ENCODE results near the gene EPN2.
"Not testable (repeated sequence)": the region's sequence is repeated elsewhere in the genome, so short reads cannot be mapped to it uniquely, and the experiment has no call there.

EPN2 gene

DNA sequence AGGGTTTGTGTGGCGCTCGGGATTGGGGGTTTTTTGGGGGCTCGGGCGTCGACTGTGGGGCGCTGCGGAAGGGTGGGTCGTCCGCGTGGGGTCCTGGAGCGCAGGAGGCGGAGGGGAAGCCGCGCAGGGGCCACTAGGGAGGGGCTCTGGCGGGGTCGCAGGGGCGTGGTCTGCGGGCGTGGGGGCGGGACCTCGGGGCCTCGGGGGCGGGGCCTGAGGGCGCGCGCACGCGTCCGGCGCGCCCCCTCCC lies at the start of gene EPN2:
TSS of gene EPN2 (plus strand) at position 228 of the 250 bp plus-strand sequence. CDS start 45,754 bp downstream, outside the sequence.
- peak; percentile 55 for DNase-seq

DNA sequence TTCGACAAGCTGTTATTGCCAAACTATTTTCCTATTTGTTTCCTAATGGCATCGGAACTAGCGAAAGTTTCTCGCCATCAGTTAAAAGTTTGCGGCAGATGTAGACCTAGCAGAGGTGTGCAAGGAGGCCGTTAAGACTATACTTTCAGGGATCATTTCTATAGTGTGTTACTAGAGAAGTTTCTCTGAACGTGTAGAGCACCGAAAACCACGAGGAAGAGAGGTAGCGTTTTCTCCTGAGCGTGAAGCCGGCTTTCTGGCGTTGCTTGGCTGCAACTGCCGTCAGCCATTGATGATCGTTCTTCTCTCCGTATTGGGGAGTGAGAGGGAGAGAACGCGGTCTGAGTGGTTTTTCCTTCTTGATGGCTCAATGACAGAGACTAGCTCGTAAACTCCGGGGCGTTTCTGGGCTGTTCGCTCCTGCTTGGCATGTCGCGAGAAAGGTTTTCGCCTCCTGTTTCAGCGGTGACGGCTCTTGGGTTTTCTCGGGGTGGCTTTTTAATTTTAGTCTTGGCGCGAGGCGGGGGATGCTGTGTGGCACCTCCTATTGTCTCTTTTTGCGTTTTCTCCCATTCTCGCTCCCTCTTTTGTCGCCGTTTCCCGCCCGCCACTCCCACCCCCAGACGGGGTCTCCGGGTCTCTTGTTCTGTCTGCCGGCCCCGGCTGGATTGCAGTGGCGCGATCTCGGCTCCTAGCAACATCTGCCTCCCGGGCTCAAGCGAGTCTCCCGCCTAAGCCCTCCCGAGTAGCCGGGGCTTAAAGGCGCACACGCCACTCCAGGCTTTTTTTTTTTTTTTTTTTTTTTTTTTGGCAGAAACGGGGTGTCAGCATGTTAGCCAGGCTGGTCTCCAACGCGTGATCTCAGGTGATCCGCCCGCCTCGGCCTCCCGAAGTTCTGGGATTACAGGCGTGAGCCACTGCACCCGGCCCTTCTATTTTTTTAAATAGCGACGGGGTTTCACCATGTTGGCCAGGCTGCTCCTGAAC lies 49.0 kb upstream of the EPN2 start:
- not testable (repeated sequence) for DNase-seq

DNA sequence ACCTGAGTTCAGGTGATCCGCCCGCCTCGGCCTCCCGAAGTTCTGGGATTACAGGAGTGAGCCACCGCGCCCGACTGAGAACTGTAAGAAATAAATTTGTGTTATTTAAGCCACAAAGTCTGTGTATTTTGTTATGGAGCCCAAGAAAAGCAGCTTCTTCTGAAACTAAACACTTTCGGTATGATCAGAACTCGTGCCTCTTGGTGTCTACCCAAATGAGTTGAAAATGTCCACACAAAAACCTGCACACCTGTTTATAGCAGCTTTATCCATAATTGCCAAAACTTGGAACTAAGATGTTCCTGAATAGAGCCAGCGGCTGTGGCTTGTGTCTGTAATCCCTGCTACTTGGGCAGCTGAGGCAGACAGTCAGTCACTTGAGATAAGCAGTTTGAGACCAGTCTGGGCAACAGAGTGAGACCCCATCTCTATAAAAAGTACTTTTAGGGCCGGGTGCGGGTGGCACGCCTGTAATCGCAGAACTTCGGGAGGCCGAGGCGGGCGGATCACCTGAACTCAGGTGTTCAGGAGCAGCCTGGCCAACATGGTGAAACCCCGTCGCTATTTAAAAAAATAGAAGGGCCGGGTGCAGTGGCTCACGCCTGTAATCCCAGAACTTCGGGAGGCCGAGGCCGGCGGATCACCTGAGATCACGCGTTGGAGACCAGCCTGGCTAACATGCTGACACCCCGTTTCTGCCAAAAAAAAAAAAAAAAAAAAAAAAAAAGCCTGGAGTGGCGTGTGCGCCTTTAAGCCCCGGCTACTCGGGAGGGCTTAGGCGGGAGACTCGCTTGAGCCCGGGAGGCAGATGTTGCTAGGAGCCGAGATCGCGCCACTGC lies 48.1 kb upstream of the EPN2 start:
- DNase-seq: not testable (repeated sequence)

DNA sequence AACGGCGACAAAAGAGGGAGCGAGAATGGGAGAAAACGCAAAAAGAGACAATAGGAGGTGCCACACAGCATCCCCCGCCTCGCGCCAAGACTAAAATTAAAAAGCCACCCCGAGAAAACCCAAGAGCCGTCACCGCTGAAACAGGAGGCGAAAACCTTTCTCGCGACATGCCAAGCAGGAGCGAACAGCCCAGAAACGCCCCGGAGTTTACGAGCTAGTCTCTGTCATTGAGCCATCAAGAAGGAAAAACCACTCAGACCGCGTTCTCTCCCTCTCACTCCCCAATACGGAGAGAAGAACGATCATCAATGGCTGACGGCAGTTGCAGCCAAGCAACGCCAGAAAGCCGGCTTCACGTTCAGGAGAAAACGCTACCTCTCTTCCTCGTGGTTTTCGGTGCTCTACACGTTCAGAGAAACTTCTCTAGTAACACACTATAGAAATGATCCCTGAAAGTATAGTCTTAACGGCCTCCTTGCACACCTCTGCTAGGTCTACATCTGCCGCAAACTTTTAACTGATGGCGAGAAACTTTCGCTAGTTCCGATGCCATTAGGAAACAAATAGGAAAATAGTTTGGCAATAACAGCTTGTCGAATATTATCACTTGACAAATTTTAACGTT lies 47.3 kb upstream of the EPN2 start:
- not testable (repeated sequence) for DNase-seq

DNA sequence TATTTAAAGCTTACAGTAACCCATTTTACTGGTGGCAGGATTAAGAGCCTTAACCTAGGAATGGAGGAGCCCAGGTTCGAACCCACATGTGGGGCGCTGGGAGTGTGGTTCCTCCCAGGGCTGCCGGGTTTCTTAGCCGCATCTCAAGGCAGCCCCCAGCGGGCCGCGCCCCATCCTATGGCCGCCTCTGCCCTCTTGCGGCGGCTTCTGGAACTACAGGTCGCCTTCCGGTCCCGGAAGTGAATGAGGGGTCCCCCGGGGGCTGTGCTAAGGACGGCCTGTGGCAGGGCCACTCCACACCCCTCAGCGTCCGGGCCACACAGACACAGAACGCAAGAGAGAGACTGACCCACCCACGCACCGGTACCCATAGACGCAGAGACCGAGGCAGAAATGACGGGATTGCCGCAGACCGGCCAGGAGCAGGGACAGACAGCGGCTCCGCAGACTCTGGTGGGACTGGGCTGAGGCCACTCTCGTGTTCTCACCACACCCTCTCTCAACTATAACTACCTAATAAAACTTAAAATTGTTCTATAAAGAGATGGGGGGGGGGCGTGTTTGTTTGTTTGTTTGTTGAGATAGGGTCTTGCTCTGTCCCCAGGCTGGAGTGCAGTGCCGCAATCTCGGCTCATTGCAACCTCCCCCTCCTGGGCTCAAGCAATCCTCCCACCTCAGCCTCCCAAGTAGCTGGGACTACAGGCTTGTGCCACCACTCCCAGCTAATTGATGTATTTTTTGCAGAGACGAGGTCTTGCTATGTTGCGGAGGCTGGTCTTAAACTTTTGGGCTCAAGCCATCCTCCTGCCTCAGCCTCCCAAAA lies 40.6 kb upstream of the EPN2 start:
- DNase-seq: not testable (repeated sequence)

DNA sequence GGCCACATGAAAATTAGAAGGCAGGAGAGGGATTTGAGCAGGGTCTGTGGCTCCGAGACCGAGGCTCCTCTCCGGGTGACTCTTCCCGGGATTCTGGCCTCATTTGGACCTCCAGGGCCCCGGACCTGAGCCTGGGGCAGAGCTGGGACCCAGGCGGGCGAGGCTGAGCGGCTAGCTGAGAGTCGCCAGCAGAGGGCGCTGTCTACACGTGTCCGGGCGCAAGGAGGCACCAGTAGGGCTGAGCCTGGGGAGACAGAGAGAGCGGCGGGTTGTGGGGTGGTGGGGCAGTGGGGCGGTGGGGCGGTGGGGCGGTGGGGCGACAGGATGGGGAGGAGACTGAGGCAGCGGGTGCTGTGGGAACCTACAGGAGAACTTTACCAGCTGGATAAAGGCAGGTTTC lies 34.7 kb upstream of the EPN2 start:
- not testable (repeated sequence) for DNase-seq

DNA sequence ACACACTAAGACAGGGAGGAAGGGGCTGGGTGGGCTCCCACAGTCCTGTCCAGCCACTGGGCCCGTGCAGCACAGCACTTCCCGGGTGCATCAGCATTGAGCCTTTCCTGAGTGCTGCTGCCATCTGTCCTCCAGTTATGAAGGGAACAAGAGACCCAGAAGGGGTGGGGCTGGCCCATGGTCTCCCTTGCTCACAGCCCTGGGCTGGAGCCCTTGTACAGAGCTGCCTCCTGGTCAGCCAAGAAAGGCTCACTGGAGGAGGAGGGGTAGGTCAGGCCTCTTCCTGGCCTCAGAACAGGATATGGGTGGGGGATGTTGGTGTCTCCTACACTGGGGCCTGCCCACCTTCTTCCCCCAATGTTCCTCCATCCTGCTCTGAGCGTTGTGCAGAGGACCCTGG lies 33.7 kb upstream of the EPN2 start:
- not testable (repeated sequence) for DNase-seq

DNA sequence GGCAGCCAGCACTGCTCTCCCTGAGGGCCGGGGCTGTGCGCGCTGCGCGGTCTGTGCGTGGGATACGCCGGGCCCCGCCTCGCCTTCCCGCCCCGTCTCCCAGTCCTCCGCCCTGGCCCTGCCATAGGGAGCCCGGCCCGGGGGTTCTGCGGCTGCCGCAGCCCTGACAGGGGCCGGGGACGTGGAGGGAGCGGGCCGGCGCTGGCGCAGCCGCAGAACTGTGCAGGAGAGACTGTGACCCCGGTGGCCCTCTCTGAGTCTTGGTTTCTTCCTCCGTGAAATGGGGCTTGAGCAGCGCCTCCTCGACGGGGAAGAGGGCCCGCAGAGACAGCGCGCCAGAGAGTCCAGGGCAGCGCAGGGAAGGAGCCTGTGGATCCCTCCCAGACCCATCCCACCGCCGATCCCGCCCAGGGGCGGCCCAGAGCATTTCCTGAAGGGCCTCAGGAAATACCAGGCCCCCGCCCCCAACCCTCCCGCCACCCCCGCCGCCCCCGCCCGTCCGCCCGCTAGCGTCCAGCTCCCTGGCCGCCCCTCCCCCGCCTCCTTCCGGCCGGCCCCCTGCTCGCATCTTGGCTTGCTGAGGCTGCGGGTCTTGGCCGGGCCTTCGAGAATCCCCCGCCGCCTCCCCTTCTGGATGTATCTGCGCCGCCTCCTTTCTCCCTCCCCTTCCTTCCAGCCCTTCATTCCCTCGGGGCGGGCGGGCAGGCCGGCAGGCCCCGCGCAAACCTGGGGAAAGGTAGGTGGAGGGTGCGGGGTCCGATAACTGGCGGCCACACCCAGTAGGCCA lies 21.9 kb upstream of the EPN2 start:
- not testable (repeated sequence) for DNase-seq

DNA sequence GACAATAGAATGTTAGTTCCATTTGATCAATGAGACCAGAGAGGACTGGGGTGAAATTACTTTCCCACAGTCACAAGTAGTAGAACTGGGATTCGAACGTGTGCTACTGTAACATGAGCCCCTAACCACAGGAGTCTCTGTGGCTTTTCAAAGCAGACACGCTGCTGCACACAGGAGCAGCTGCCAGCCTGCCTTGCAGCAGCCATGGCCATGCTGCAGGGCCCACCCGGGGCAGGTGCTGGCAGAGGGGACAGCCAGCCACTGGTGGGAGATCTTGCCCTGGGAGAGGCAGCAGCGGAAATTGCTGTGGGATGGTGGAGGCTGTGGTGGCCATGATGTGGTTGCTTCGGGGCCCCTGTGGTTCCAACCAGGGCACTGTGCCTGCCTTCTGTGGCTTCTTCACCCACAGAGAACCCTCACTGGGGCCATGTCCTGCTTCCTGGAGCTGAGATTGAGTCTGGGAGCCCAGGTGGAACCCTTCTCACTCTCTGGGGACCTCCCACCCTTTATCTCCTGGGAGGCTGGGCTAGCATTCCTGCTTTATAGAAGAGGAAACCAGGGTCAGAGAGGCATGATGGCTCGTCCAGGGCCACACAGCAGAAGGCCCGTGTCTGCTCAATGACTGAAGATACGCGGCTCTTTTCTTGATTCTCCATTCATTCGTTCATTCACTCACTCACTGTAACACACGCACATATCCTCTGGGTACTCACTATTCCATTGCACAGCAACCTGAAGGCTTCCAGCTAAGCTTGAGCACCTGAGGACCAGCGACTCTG lies 20.8 kb upstream of the EPN2 start:
- not testable (repeated sequence) for DNase-seq

DNA sequence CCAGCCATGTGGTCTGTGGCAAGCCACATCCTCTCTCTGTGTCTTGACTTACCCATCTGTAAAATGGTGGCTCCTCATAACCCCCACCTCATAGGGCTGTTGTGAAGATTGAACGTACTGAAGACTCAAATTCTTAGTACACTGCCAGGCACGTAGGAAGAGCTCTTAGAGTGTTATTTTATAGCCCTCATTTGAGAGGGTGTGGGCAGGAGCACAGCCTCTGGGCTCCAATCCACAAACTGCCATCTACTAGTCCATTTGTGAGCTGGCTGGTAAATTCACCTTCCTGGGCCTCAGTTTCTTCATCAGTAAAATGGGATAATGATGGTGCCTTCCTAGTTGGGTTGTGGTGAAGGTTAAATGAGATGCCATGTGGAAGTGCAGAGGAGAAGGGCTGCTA lies 18.3 kb upstream of the EPN2 start:
- DNase-seq: not testable (repeated sequence)

DNA sequence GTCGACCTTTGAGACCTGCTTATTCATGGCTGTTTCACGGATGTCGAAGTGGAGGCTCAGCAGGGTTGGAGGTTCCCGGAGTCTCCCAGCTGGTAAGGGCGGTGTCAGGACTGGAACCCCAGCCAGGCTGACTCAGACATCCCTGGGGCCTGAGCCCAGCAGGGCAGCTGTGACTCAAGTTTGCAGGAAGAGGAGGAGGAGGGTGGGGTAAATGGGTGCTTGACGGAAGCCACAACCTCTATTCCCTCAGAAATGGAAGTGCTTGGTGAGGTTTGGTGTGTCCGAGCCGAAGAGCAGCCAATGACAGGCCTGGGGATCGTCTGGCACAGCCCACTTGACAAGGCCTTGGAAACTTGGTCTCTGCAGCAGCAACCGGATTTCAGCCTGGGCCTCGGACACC lies 17.8 kb upstream of the EPN2 start:
- DNase-seq: not testable (repeated sequence)

DNA sequence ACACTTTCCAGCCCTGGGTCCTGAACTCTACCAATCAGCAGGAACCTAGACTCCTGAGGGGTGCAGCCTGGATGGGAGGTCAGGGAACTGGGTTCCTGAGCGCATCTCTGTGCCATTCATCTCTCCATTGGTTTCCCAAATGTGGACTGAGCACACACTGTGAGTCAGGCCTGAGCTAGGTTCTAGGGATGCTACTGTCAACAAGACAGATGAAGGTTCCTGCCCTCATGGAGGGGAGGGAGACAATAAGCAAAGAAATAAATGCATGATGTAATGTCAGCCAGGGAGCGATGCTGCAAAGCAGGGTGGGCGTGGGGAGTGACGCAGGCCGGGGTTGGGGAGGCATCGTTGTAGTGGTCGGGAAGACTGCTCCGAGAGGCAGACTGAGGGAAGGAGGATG lies 17.0 kb upstream of the EPN2 start:
- not testable (repeated sequence) for DNase-seq

DNA sequence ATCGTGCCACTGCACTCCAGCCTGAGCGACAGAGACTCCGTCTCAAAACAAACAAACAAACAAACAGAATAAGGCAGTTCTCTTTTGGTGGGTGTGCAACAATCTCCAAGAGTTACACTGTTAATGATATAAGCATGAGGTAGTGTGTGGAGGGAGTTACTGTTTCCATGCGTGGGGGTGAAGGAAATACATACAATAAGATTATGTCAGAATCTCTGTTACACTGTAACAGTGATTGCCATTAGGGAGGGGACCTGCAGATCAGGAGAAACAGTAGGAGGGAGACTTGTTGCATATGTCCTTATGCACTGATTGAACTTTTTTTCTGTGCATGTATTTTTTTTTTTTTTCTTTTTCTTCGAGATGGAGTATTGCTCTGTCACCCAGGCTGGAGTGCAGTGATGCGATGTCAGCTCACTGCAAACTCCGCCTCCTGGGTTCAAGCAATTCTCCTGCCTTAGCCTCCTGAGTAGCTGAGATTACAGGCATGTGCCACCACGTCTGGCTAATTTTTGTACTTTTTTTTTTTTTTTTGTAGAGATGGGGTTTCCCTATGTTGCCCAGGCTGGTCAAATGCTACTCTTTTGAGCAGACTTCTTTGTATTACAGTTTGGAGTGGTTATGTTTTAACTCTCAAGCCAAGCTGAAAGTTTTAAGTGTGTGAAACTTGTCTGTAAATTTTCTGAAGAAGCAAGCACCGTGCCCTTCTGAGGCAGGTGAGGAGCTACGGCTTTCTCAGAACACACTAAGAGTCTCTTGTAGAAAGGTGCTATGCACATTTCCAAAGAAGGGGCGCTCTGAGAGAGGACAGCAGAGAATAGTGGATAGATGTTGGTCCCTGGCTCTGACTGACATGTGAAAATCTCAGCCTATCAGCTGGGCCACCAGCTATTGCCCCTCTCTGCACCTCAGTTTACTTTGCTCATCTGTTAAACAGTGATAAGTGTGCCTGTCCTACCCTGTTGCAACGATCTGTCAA lies 10.3 kb upstream of the EPN2 start:
- DNase-seq: not testable (repeated sequence)

DNA sequence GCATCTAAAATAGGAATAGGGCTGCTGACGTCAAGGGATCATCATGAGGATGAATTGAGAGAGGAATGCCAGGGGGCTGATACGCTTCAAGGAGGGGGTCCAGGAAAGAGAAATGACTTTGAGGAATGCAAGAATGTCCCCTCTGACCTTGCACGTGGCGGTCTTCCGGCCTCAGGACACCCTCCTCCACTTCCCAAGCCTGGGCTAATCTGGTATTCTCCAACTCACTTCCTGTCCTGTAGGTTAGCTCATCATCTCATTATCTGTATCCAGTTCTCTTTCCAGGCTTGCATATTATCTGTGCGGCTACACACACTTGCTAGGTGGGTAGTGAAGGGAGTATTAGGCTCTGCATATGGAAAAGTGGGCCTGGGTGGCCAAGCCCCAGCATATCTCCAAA lies 2.5 kb upstream of the EPN2 start:
- not testable (repeated sequence) for DNase-seq

DNA sequence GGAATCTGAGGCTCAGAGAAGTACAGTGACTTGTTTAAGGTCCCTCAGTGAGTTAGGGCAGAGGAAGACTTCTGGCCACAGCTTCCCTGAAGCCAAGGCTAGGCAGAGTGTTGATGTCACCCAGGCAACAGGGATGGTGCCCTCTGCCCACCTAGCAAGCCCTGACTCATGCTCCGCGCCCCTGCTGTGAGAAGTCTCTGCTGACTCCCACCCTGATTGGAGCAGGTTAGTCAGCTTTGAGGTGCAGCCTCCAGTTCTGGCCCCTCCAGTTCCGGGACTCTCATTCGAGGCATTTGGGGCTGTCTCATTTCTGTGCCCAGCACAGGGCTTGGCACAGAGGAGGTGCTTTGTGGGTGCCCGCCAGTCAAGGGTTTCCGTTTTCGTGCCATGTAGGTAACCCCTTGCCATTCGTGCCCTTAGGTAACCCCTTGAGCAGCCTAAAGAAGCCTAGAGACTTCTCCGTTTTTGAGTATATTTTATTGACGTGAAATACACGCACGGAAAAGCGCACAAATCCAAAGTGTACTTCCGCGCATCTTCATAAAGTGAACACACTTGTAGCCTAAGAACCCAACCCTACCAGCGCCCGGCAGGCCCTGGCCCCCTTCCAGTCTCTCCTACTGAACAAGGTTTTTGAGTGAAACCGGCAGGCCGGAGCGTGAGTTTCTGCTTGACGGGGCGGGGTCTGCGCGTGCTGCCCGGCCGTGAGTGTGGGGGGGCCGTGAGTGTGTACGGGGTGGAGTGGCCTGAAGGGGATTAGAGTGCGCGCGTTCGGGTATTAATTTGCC lies 621 bp upstream of the EPN2 start:
- DNase-seq: not testable (repeated sequence)

DNA sequence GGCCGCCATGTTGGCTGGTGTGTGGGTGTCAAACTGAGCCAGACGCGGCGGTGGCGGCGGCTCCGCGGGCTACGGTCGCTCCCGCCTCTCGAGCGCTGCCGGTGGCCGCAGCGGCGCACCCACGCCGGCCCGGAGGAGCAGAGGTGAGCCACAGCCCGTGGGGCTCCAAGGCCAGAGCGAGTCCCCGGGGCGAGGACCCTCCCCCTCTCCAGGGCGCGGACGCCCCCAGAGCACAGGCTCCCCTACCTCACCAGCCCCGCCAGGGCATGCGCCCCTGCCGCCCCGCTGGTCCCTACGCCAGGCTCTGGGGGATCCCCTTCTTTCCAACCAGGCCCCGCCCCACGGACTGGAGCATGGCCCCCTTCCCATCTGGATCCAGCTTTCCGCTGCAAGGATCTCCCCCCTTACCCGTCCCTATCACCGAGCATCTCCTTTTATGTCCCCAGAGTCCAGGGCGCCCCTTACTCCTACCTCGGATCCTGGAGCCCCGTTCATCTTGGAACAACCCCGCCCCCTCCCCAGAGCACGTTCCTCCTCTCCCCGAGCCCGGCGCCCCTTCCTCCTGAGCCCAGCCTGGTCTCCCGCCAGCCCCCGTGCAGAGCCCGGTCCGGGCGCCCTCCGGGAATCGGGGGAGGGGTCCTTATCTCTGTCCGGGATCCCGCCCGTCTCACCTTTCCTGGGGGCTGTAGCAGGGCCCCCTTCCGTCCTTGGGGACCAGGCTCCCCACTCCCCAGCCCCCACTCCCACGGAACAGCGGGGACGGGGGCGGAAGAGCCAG lies 412 bp downstream of the EPN2 start:
- DNase-seq: peak; percentile 18

DNA sequence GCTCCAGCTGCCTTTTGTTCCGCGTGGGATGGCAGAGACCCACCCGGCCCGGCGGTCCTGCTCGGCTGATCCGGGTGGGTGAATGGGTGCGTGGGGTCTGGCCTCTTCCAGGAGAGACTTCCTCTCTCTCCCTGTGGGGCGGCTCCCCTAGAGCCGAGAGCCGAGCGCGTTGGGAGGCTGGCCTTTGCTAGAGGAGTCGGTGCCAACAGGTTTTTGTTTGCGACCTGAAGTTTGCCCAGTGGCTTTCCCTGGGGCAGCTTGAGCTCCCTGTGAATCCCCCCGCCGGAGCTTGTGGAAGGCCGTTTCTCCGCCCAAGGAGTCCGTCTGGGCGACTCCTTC lies 970 bp downstream of the EPN2 start:
- DNase-seq: peak; percentile 5

DNA sequence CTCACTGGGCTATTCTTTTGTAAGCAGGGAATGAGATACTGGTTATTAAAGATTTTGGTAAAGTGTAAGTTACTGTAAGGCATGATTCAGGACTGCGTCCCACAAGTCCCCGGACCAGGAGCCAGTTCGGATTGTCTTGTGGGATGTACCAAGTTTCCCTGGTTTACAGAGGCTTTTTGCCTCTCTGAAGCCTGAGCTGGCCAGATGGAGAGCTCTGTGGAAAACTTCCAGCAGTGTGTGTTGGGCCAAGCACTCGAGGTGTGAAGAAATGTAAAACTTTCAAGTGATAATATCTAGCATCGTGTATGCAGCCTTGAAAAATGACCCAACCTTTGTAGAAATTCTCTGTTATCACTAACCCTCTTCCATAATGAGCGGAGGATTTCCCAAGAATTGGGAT lies 2.4 kb downstream of the EPN2 start:
- DNase-seq: no peak

All from stimulated activated CD4-positive, alpha-beta T cell treated with anti-CD3 and anti-CD28 coated beads, Interleukin-4, amount 100 ng/mL, for 24 hours (primary cell).